ENCODE data around the gene ATMIN. TPM values are rescaled to one million over a fixed set of nuclear protein-coding genes. Genes with fewer than 3 reads are reported as not detected.

Gene ATMIN
- total and polyA plus RNA-seq, 2 of the 13 experiments (the other 11 are each of a cell fraction or from before 2014, with no cell fraction given) = 34.6 to 60.4 TPM

DNA sequence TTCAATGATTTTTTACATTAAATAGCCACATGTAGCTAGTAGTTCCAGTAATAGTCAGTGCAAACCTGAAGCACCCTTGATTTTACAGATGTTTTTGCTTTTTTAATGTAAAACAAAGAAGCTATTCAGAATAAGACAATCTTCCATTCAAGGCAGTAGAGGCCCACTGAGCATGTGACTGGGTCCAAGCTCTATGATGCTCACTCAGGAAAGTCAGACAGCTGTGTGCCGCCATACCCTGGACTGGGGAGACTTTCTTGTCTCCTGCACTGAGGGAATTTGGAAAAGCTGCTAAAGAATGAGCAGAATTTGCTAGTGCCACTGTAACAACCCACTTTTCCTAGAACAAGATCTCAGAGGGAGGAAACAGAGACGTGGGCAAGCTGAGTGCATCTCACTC, 17.1 kb upstream of the ATMIN start:
- no peaks in the 10 kb centered on the region for H4K20me1 ChIP-seq (ENCODE audit: insufficient read depth, low read length)
- 98% methylated on average over 2 of the region's 2 CpGs for WGBS (ENCODE audit: low lambda C conversion rate)
- ATAC-seq (no peak), FAIRE-seq (no peak), DNase-seq (ENCODE audit: low spot score) (no peak)
- H3K9ac ChIP-seq (ENCODE audit: insufficient read depth, low read depth, low read length) = no peak overlapping the region
- H3K4me1 ChIP-seq (ENCODE audit: insufficient read depth, low read length) = no peaks in the 10 kb centered on the region
- intact Hi-C loops (cut with micrococcal nuclease; ENCODE audit: unreplicated experiment) (no loop called here), in situ Hi-C loops (cut with HindIII; ENCODE audit: extremely low pct_ligation_motif_present, low pct_unique_long_range_greater_than_20kb) (no loop called here)
- no peaks in the 10 kb centered on the region for H3K27me3 ChIP-seq (ENCODE audit: control insufficient read depth in 1 of 2, insufficient read depth in 2 of 2, low read length in 2 of 2)
- no peaks in the 10 kb centered on the region for H3K79me2 ChIP-seq (ENCODE audit: insufficient read depth, low read length)
- no peak overlapping the region for H2AFZ ChIP-seq (ENCODE audit: low read length)
- ChIA-PET POLR2A (no interaction called here), CTCF (ENCODE audit: low intra/inter-chr PET ratio, low total read pairs) (no interaction called here)
- H3K4me2 ChIP-seq (ENCODE audit: low read depth, low read length) = no peak overlapping the region
- BruUV-seq (replicated peaks) = no TSS peak
- H3K27ac ChIP-seq (ENCODE audit: extremely low read length, insufficient read depth, low read length) = no peak overlapping the region
- H3K9me3 ChIP-seq (ENCODE audit: low read length) = no peaks in the 10 kb centered on the region
- peaks cover 32 to 94% of the 10 kb centered on the region in 2 experiments for H3K36me3 ChIP-seq (replicated peaks in 1 of 2; ENCODE audit: control insufficient read depth in 1 of 2, insufficient read depth in 2 of 2, low read length in 2 of 2)
- no peak overlapping the region for H3K4me3 ChIP-seq (replicated peaks in 1 of 3; ENCODE audit: insufficient read depth in 1 of 3, low read depth in 2 of 3, low read length in 3 of 3)
- TF ChIP-seq, protein P1, sequence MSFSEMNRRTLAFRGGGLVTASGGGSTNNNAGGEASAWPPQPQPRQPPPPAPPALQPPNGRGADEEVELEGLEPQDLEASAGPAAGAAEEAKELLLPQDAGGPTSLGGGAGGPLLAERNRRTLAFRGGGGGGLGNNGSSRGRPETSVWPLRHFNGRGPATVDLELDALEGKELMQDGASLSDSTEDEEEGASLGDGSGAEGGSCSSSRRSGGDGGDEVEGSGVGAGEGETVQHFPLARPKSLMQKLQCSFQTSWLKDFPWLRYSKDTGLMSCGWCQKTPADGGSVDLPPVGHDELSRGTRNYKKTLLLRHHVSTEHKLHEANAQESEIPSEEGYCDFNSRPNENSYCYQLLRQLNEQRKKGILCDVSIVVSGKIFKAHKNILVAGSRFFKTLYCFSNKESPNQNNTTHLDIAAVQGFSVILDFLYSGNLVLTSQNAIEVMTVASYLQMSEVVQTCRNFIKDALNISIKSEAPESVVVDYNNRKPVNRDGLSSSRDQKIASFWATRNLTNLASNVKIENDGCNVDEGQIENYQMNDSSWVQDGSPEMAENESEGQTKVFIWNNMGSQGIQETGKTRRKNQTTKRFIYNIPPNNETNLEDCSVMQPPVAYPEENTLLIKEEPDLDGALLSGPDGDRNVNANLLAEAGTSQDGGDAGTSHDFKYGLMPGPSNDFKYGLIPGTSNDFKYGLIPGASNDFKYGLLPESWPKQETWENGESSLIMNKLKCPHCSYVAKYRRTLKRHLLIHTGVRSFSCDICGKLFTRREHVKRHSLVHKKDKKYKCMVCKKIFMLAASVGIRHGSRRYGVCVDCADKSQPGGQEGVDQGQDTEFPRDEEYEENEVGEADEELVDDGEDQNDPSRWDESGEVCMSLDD (CRISPR knock-in tag; IDR thresholded peaks at IDR 0.05; ENCODE audit: borderline replicate concordance) = no peak
- TF ChIP-seq NAIF1 (CRISPR knock-in tag; IDR thresholded peaks at IDR 0.05; ENCODE audit: borderline replicate concordance) = no peak
- TF ChIP-seq NR1H2 (CRISPR knock-in tag; IDR thresholded peaks at IDR 0.05; ENCODE audit: borderline replicate concordance, low read depth) = no peak
- TF ChIP-seq ZNF737 (CRISPR knock-in tag; IDR thresholded peaks at IDR 0.05; ENCODE audit: borderline replicate concordance) = no peak
- no peak for TF ChIP-seq SRSF4 (IDR thresholded peaks at IDR 0.05; ENCODE audit: low read depth, low read length, poor library complexity, severe bottlenecking)
- TF ChIP-seq REL (CRISPR knock-in tag; conservative IDR thresholded peaks at IDR 0.05) = no peak
- TF ChIP-seq TCF7L2 (IDR thresholded peaks at IDR 0.05; ENCODE audit: low read depth, low read length) = no peak
- TF ChIP-seq ZNF224 (CRISPR knock-in tag; IDR thresholded peaks at IDR 0.05) = no peak
- TF ChIP-seq ZNF354B (CRISPR knock-in tag; IDR thresholded peaks at IDR 0.05) = no peak
- TF ChIP-seq, protein P2, sequence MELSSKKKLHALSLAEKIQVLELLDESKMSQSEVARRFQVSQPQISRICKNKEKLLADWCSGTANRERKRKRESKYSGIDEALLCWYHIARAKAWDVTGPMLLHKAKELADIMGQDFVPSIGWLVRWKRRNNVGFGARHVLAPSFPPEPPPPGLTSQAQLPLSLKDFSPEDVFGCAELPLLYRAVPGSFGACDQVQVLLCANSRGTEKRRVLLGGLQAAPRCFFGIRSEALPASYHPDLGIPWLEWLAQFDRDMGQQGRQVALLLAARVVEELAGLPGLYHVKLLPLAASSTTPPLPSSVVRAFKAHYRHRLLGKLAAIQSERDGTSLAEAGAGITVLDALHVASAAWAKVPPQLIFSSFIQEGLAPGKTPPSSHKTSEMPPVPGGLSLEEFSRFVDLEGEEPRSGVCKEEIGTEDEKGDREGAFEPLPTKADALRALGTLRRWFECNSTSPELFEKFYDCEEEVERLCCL (CRISPR knock-in tag; IDR thresholded peaks at IDR 0.05; ENCODE audit: borderline replicate concordance) = no peak
- TF ChIP-seq GPN1 (CRISPR knock-in tag; IDR thresholded peaks at IDR 0.05; ENCODE audit: borderline replicate concordance) = no peak
- no peak for TF ChIP-seq ZNF780A (CRISPR knock-in tag; IDR thresholded peaks at IDR 0.05)
- TF ChIP-seq HMG20B (CRISPR knock-in tag; conservative IDR thresholded peaks at IDR 0.05) = no peak
- TF ChIP-seq ZNF546 (CRISPR knock-in tag; conservative IDR thresholded peaks at IDR 0.05) = no peak
- no peak for TF ChIP-seq HNF4G (IDR thresholded peaks at IDR 0.05; ENCODE audit: borderline replicate concordance, low read depth, low read length)
- no peak for TF ChIP-seq HNF4G (CRISPR knock-in tag; IDR thresholded peaks at IDR 0.05; ENCODE audit: borderline replicate concordance, low read depth)
- no peak for TF ChIP-seq ZNF12 (CRISPR knock-in tag; IDR thresholded peaks at IDR 0.05)
- TF ChIP-seq SATB2 (CRISPR knock-in tag; IDR thresholded peaks at IDR 0.05) = no peak
- TF ChIP-seq, protein P3, sequence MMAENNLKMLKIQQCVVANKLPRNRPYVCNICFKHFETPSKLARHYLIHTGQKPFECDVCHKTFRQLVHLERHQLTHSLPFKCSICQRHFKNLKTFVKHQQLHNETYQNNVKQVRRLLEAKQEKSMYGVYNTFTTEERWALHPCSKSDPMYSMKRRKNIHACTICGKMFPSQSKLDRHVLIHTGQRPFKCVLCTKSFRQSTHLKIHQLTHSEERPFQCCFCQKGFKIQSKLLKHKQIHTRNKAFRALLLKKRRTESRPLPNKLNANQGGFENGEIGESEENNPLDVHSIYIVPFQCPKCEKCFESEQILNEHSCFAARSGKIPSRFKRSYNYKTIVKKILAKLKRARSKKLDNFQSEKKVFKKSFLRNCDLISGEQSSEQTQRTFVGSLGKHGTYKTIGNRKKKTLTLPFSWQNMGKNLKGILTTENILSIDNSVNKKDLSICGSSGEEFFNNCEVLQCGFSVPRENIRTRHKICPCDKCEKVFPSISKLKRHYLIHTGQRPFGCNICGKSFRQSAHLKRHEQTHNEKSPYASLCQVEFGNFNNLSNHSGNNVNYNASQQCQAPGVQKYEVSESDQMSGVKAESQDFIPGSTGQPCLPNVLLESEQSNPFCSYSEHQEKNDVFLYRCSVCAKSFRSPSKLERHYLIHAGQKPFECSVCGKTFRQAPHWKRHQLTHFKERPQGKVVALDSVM (CRISPR knock-in tag; IDR thresholded peaks at IDR 0.05) = no peak
